ENCODE results near the gene HKDC1. TPM values are rescaled to one million over a fixed set of nuclear protein-coding genes. Genes with fewer than 3 reads are reported as not detected.

The HKDC1 gene
- total and polyA plus RNA-seq, 5 donors from 2014 or later = 2.2 to 11.1 (median 4.4) TPM

Other genes starting within 250 kb of the HKDC1 start
- 5.1 TPM for gene KIFBP, start 231.5 kb upstream of the HKDC1 start, total RNA-seq
- gene KIFBP, start 231.5 kb upstream of the HKDC1 start, polyA plus RNA-seq = 1 to 10 TPM; 2.9 to 5.0 (median 4.2) TPM
- gene SRGN, start 132.2 kb upstream of the HKDC1 start, total RNA-seq = 580 TPM
- 100 to 1,000 TPM; 254 to 402 (median 306) TPM for gene SRGN, start 132.2 kb upstream of the HKDC1 start, polyA plus RNA-seq
- 45.7 TPM for gene VPS26A, start 96.2 kb upstream of the HKDC1 start, total RNA-seq
- gene VPS26A, start 96.2 kb upstream of the HKDC1 start, polyA plus RNA-seq = 10 to 100 TPM; 40.3 to 55.5 (median 43.0) TPM
- gene SUPV3L1, start 40.1 kb upstream of the HKDC1 start, total RNA-seq = 51.1 TPM
- 10 to 100 TPM in 3 of 4 donors, 1 to 10 TPM in 1; 9.8 to 27.2 (median 14.9) TPM for gene SUPV3L1, start 40.1 kb upstream of the HKDC1 start, polyA plus RNA-seq
- gene HK1, start 58.2 kb downstream of the HKDC1 start, total RNA-seq = 86.4 TPM
- 100 to 1,000 TPM in 3 of 4 donors, 10 to 100 TPM in 1; 95.6 to 115 (median 106) TPM for gene HK1, start 58.2 kb downstream of the HKDC1 start, polyA plus RNA-seq
- gene TACR2, start 196.6 kb downstream of the HKDC1 start, total RNA-seq = not detected
- under 1 TPM in 2 of 4 donors, not detected in 2; 0.13 to 0.14 TPM for gene TACR2, start 196.6 kb downstream of the HKDC1 start, polyA plus RNA-seq
- 4.3 TPM for gene TSPAN15, start 231.1 kb downstream of the HKDC1 start, total RNA-seq
- gene TSPAN15, start 231.1 kb downstream of the HKDC1 start, polyA plus RNA-seq = 1 to 10 TPM; 1.5 to 6.0 (median 3.1) TPM

Data from CD4-positive, CD25-positive, alpha-beta regulatory T cell (primary cell).